ENCODE data around the gene RET. TPM values are rescaled to one million over a fixed set of nuclear protein-coding genes. Genes with fewer than 3 reads are reported as not detected.

RET gene
- total and polyA plus RNA-seq, 2 experiments from 2014 or later = 0.50 TPM; not detected in 1

DNA sequence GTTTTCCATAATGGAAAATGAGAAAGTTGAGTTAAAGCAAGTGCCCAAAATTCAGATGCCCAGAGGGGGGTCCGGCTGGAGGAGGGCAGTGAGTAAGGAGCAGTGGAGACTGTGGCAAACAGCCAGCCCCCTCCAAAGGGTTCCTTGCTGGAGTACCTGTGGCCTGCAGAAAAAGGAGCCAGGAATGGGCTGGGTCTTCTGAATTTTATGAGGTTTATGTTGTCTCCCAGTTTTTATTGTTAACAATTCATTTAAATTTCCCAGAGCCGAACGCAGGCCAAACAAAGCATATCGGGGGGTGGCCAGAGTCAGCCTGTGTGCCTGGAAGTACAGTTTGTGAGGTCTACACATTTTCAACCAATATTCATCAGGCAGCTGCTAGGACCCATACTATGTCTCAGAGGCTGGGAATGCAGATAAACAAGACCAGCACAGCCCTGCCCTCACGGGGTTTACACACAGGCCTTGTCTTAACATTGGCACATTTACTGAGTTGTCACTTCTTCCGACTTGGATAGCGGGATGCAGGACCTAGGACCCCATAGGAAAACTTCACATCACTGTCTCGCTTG, 48.5 kb downstream of the RET start:
- Histone ChIP-seq H3K4me2 (no peak overlapping the region), H3K4me3 (no peak overlapping the region), H3K27ac (no peak overlapping the region), H3K9me2 (replicated peaks; ENCODE audit: insufficient read depth) (no peaks in the 10 kb centered on the region), H3K9me3 (ENCODE audit: low read depth) (no peaks in the 10 kb centered on the region), H3K4me1 (ENCODE audit: insufficient read depth) (no peaks in the 10 kb centered on the region), H4K20me1 (ENCODE audit: insufficient read depth, poor library complexity, severe bottlenecking) (no peaks in the 10 kb centered on the region), H3K79me2 (no peaks in the 10 kb centered on the region), H2AFZ (no peak overlapping the region), H3K36me3 (replicated peaks; ENCODE audit: insufficient read depth, low read depth) (no peaks in the 10 kb centered on the region), H3K27me3 (no peaks in the 10 kb centered on the region)
- WGBS (ENCODE audit: low lambda C conversion rate, missing lambda C conversion rate) = 88% methylated on average over 8 of the region's 8 CpGs
- TF ChIP-seq EZH2phosphoT487 (IDR thresholded peaks at IDR 0.05; ENCODE audit: low read depth, severe bottlenecking, unreplicated experiment) (no peak), EZH2 (IDR thresholded peaks at IDR 0.05; ENCODE audit: borderline replicate concordance) (no peak)
- TF ChIP-seq, protein P1, sequence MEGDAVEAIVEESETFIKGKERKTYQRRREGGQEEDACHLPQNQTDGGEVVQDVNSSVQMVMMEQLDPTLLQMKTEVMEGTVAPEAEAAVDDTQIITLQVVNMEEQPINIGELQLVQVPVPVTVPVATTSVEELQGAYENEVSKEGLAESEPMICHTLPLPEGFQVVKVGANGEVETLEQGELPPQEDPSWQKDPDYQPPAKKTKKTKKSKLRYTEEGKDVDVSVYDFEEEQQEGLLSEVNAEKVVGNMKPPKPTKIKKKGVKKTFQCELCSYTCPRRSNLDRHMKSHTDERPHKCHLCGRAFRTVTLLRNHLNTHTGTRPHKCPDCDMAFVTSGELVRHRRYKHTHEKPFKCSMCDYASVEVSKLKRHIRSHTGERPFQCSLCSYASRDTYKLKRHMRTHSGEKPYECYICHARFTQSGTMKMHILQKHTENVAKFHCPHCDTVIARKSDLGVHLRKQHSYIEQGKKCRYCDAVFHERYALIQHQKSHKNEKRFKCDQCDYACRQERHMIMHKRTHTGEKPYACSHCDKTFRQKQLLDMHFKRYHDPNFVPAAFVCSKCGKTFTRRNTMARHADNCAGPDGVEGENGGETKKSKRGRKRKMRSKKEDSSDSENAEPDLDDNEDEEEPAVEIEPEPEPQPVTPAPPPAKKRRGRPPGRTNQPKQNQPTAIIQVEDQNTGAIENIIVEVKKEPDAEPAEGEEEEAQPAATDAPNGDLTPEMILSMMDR (IDR thresholded peaks at IDR 0.05; ENCODE audit: poor library complexity) = no peak
- no peak for DNase-seq (ENCODE audit: low spot score)

DNA sequence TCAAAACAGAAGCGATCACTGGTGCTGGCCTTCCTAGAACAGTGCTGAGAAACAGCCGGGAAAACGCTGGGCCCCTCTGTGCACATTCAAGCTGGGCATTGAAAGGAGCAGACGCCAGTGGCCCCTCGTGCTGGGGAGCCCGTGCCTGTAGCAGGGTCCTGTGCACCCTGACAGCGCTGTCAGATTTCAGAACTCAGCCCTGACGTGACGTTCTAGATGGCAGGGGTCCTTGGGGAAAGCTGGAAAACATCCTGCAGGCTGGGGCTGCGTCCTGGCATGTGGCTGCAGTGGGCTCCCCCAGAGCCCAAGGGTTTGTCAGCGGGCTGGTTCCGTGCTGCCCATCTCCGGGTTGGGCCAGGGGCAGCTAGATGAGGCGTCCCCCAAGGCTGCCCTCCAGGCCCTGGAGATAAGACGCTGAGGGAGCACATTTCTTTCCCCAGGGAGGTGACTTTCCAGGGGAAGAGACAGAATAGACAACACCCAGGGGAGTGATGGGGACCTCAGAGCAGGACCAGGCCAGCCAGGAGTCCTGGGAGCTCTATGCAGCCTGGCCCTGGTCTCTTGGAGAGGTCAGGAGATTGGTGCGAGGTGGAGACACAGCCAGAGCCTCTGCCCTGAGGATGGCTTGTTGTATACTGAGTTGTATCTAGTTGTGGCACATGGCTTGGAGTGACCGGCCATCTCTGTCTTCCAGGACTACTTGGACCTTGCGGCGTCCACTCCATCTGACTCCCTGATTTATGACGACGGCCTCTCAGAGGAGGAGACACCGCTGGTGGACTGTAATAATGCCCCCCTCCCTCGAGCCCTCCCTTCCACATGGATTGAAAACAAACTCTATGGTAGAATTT, 49.2 kb downstream of the RET start:
- Histone ChIP-seq H3K9me3 (ENCODE audit: low read depth) (no peaks in the 10 kb centered on the region), H3K27me3 (no peaks in the 10 kb centered on the region), H4K20me1 (ENCODE audit: insufficient read depth, poor library complexity, severe bottlenecking) (no peaks in the 10 kb centered on the region), H3K79me2 (no peaks in the 10 kb centered on the region), H2AFZ (no peak overlapping the region), H3K36me3 (replicated peaks; ENCODE audit: insufficient read depth, low read depth) (no peaks in the 10 kb centered on the region), H3K27ac (no peak overlapping the region), H3K4me2 (no peak overlapping the region), H3K4me3 (no peak overlapping the region), H3K4me1 (ENCODE audit: insufficient read depth) (no peaks in the 10 kb centered on the region), H3K9me2 (replicated peaks; ENCODE audit: insufficient read depth) (no peaks in the 10 kb centered on the region)
- WGBS (ENCODE audit: low lambda C conversion rate, missing lambda C conversion rate) = 89% methylated on average over 23 of the region's 23 CpGs
- no peak for DNase-seq (ENCODE audit: low spot score)
- TF ChIP-seq EZH2phosphoT487 (IDR thresholded peaks at IDR 0.05; ENCODE audit: low read depth, severe bottlenecking, unreplicated experiment) (no peak), EZH2 (IDR thresholded peaks at IDR 0.05; ENCODE audit: borderline replicate concordance) (no peak)
- TF ChIP-seq, protein P1 (IDR thresholded peaks at IDR 0.05; ENCODE audit: poor library complexity) = no peak

DNA sequence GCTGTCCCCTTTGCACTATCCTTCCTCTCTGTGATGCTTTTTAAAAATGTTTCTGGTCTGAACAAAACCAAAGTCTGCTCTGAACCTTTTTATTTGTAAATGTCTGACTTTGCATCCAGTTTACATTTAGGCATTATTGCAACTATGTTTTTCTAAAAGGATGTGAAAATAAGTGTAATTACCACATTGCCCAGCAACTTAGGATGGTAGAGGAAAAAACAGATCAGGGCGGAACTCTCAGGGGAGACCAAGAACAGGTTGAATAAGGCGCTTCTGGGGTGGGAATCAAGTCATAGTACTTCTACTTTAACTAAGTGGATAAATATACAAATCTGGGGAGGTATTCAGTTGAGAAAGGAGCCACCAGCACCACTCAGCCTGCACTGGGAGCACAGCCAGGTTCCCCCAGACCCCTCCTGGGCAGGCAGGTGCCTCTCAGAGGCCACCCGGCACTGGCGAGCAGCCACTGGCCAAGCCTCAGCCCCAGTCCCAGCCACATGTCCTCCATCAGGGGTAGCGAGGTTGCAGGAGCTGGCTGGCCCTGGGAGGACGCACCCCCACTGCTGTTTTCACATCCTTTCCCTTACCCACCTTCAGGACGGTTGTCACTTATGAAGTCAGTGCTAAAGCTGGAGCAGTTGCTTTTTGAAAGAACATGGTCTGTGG, 50.0 kb downstream of the RET start:
- no peaks in the 10 kb centered on the region for H3K36me3 ChIP-seq (replicated peaks; ENCODE audit: insufficient read depth, low read depth)
- H3K9me2 ChIP-seq (replicated peaks; ENCODE audit: insufficient read depth) = no peaks in the 10 kb centered on the region
- no peak overlapping the region for H2AFZ ChIP-seq
- TF ChIP-seq, protein P1 (IDR thresholded peaks at IDR 0.05; ENCODE audit: poor library complexity) = no peak
- TF ChIP-seq EZH2phosphoT487 (IDR thresholded peaks at IDR 0.05; ENCODE audit: low read depth, severe bottlenecking, unreplicated experiment) (no peak), EZH2 (IDR thresholded peaks at IDR 0.05; ENCODE audit: borderline replicate concordance) (no peak)
- H3K4me2 ChIP-seq = no peak overlapping the region
- no peak overlapping the region for H3K27ac ChIP-seq
- no peak overlapping the region for H3K4me3 ChIP-seq
- no peaks in the 10 kb centered on the region for H4K20me1 ChIP-seq (ENCODE audit: insufficient read depth, poor library complexity, severe bottlenecking)
- no peaks in the 10 kb centered on the region for H3K9me3 ChIP-seq (ENCODE audit: low read depth)
- no peak for DNase-seq (ENCODE audit: low spot score)
- 87% methylated on average over 7 of the region's 7 CpGs for WGBS (ENCODE audit: low lambda C conversion rate, missing lambda C conversion rate)
- no peaks in the 10 kb centered on the region for H3K79me2 ChIP-seq
- H3K4me1 ChIP-seq (ENCODE audit: insufficient read depth) = peaks cover 3% of the 10 kb centered on the region
- H3K27me3 ChIP-seq = no peaks in the 10 kb centered on the region

Measured in hepatocyte (in vitro differentiated cells).